Measurements from ENCODE around the gene ZNF768. TPM values are rescaled to one million over a fixed set of nuclear protein-coding genes. Genes with fewer than 3 reads are reported as not detected.
A peak's percentile ranks its signal among the peaks of the same experiment; 100 is the strongest.

ZNF768 gene
- total and polyA plus RNA-seq, 2 of the 13 experiments (the other 11 are each of a cell fraction or from before 2014, with no cell fraction given) = 26.7 to 34.4 TPM

GRCh38 chr16:30535777-30536190 lies 9.4 kb upstream of the ZNF768 start (continued):
- TF ChIP-seq ARID4A (CRISPR knock-in tag; IDR thresholded peaks at IDR 0.05; ENCODE audit: borderline replicate concordance) (no peak), NR1H2 (CRISPR knock-in tag; IDR thresholded peaks at IDR 0.05; ENCODE audit: borderline replicate concordance, low read depth) (no peak), ADNP (CRISPR knock-in tag; IDR thresholded peaks at IDR 0.05) (no peak), ZNF510 (CRISPR knock-in tag; IDR thresholded peaks at IDR 0.05; ENCODE audit: low read depth) (peak; percentile 5; the same call in 1 of the 2 replicates), ZFP82 (CRISPR knock-in tag; IDR thresholded peaks at IDR 0.05; ENCODE audit: borderline replicate concordance) (peak; percentile 7; the same call in 1 of the 2 replicates), ZNF280D (CRISPR knock-in tag; IDR thresholded peaks at IDR 0.05) (peak; percentile 88; the same call in 1 of the 2 replicates), TP53 (CRISPR knock-in tag; conservative IDR thresholded peaks at IDR 0.05) (0 out of 2 replicates have a peak, but pooled peaks have one; percentile 8), ZNF251 (CRISPR knock-in tag; IDR thresholded peaks at IDR 0.05) (peak; percentile 93; the same call in 1 of the 2 replicates), RARG (CRISPR knock-in tag; IDR thresholded peaks at IDR 0.05; ENCODE audit: low read depth) (no peak), KDM6A (CRISPR knock-in tag; IDR thresholded peaks at IDR 0.05; ENCODE audit: low read depth) (no peak), SMYD3 (CRISPR knock-in tag; IDR thresholded peaks at IDR 0.05) (no peak), ZNF235 (CRISPR knock-in tag; IDR thresholded peaks at IDR 0.05; ENCODE audit: borderline replicate concordance) (no peak), ZNF430 (CRISPR knock-in tag; IDR thresholded peaks at IDR 0.05) (no peak), CENPBD1 (CRISPR knock-in tag; IDR thresholded peaks at IDR 0.05; ENCODE audit: borderline replicate concordance, low read depth) (no peak), ZNF33A (CRISPR knock-in tag; IDR thresholded peaks at IDR 0.05; ENCODE audit: borderline replicate concordance) (no peak), ATM (IDR thresholded peaks at IDR 0.05; ENCODE audit: borderline replicate concordance) (no peak), ZFP41 (CRISPR knock-in tag; IDR thresholded peaks at IDR 0.05; ENCODE audit: borderline replicate concordance) (peak; percentile 83; the same call in 1 of the 2 replicates), HHEX (CRISPR knock-in tag; IDR thresholded peaks at IDR 0.05) (no peak), TCF7 (IDR thresholded peaks at IDR 0.05; ENCODE audit: low read depth) (no peak), ZNF549 (CRISPR knock-in tag; IDR thresholded peaks at IDR 0.05) (no peak), ZFP36 (IDR thresholded peaks at IDR 0.05; ENCODE audit: borderline replicate concordance, low read depth, low read length, partially characterized antibody) (no peak), RARA (CRISPR knock-in tag; IDR thresholded peaks at IDR 0.05) (peak; percentile 53), TOE1 (CRISPR knock-in tag; IDR thresholded peaks at IDR 0.05) (no peak), NFRKB (IDR thresholded peaks at IDR 0.05) (no peak), ONECUT2 (CRISPR knock-in tag; IDR thresholded peaks at IDR 0.05) (peak; percentile 4; the same call in 1 of the 2 replicates), ZNF383 (CRISPR knock-in tag; IDR thresholded peaks at IDR 0.05; ENCODE audit: borderline replicate concordance) (no peak)

Measured in HepG2 (cell line).